CMK (cell line): ENCODE data around the gene CDA.
"Not testable (repeated sequence)": the region's sequence is repeated elsewhere in the genome, so short reads cannot be mapped to it uniquely, and the experiment has no call there.

Experiments
- DNase-seq: peaks from one replicate; pipeline ENCODE4 v3.0.0-alpha.2; 2010; ENCODE audit warnings: low read depth

The CDA gene

GRCh38 chr1:20586953-20587660 is 1.8 kb upstream of the CDA start:
- DNase-seq: no peak

- DNase-seq: no peak
Measured at GRCh38 chr1:20587661-20588053, 1.2 kb upstream of the CDA start.

- DNase-seq: no peak
Measured at GRCh38 chr1:20589331-20590278, 708 bp downstream of the CDA start.

GRCh38 chr1:20590306-20590777 is 1.4 kb downstream of the CDA start:
- DNase-seq: no peak

GRCh38 chr1:20593756-20594155 is 4.9 kb downstream of the CDA start:
- DNase-seq: no peak

- no peak for DNase-seq
Measured at GRCh38 chr1:20594746-20595145, 5.8 kb downstream of the CDA start.

- DNase-seq: no peak
Measured at GRCh38 chr1:20596106-20596505, 7.2 kb downstream of the CDA start.

GRCh38 chr1:20597650-20598049 is 8.8 kb downstream of the CDA start:
- no peak for DNase-seq

- DNase-seq: no peak
Measured at GRCh38 chr1:20600156-20600555, 11.3 kb downstream of the CDA start.

- DNase-seq: no peak
Measured at GRCh38 chr1:20601129-20601825, 12.4 kb downstream of the CDA start.

GRCh38 chr1:20602851-20603450 is 14.1 kb downstream of the CDA start:
- no peak for DNase-seq

- no peak for DNase-seq
Measured at GRCh38 chr1:20603504-20604464, 14.9 kb downstream of the CDA start.

GRCh38 chr1:20604678-20605077 is 15.8 kb downstream of the CDA start:
- no peak for DNase-seq

- DNase-seq: not testable (repeated sequence)
Measured at GRCh38 chr1:20606801-20607570, 18.1 kb downstream of the CDA start.

GRCh38 chr1:20609541-20609940 is 20.6 kb downstream of the CDA start:
- DNase-seq: no peak

- DNase-seq: no peak
Measured at GRCh38 chr1:20610970-20611369, 22.1 kb downstream of the CDA start.

- DNase-seq: no peak
Measured at GRCh38 chr1:20611652-20612051, 22.8 kb downstream of the CDA start.

GRCh38 chr1:20612221-20612746 is 23.4 kb downstream of the CDA start:
- no peak for DNase-seq

GRCh38 chr1:20614131-20614579 is 25.3 kb downstream of the CDA start:
- DNase-seq: no peak
